ENCODE results near the gene AGRN. TPM values are rescaled to one million over a fixed set of nuclear protein-coding genes. Genes with fewer than 3 reads are reported as not detected.

AGRN gene
- total RNA-seq, 3 donors from 2014 or later: 32.0 to 54.4 (median 40.6) TPM

DNA sequence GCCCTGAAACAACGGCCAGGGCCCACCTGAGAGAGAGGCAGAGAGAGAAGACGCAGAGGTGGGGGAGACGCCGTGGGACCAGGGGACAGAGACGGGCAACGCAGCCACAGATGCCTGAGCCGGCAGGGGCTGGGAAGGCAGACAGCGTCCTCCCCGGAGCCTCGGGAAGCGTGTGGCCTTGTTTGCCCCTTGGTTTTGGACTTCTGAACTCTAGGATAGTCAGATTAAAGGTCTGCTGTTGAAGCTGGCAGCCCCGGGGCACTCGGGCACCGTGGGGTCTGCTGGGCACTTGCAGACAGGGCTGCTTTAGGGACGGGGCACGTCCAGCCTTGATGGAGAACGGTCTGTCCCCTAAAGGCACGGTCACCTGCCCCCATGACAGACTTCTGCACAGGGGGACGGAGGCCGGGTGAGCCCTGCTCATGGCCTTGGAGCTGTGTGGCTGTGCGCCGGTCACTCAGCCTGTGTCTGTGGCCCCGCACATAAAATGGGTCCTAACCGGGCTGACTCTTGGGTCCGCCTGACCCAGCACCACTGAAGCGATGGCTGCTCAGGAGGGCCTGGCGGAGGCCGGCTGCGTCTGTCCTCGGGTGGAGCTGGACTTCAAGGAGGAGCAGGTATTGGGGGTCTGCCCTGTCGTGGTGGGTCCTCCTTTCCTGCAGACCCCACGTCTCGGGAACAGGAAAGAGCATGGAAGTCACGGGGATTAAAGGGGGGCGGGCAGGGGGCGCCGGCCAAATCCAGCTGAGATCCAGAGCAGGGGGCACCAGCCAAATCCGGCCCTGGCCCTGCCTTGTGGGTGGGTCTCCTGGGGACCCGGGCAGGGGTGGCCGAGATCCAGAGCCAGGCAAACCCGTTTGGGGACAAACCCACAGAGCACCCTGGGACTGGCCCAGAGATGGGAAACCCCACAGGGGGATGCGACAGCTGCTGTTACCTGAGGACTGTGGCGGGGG lies 63.8 kb downstream of the AGRN start:
- Histone ChIP-seq H3K36me3 (ENCODE audit: low read depth) (no peaks in the 10 kb centered on the region), H3K9me3 (no peaks in the 10 kb centered on the region), H3K4me1 (ENCODE audit: low read depth) (peaks cover 13% of the 10 kb centered on the region), H3K4me3 (no peak overlapping the region)
- DNase-seq (peak in 2 of 3 donors; percentile 15 to 44), ATAC-seq (no peak)
- TF ChIP-seq, protein P1, sequence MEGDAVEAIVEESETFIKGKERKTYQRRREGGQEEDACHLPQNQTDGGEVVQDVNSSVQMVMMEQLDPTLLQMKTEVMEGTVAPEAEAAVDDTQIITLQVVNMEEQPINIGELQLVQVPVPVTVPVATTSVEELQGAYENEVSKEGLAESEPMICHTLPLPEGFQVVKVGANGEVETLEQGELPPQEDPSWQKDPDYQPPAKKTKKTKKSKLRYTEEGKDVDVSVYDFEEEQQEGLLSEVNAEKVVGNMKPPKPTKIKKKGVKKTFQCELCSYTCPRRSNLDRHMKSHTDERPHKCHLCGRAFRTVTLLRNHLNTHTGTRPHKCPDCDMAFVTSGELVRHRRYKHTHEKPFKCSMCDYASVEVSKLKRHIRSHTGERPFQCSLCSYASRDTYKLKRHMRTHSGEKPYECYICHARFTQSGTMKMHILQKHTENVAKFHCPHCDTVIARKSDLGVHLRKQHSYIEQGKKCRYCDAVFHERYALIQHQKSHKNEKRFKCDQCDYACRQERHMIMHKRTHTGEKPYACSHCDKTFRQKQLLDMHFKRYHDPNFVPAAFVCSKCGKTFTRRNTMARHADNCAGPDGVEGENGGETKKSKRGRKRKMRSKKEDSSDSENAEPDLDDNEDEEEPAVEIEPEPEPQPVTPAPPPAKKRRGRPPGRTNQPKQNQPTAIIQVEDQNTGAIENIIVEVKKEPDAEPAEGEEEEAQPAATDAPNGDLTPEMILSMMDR (IDR thresholded peaks at IDR 0.05): no peak
- intact Hi-C loops (cut with DNase I, micrococcal nuclease): no loop called here

GRCh38 chr1:1084372-1085170 lies 64.7 kb downstream of the AGRN start:
- no peak for ATAC-seq
- peak in 2 of 3 donors; percentile 20 to 43 for DNase-seq
- TF ChIP-seq, protein P1 (IDR thresholded peaks at IDR 0.05): no peak
- Histone ChIP-seq H3K9me3 (no peaks in the 10 kb centered on the region), H3K4me1 (ENCODE audit: low read depth) (peaks cover 9% of the 10 kb centered on the region), H3K36me3 (ENCODE audit: low read depth) (no peaks in the 10 kb centered on the region), H3K4me3 (no peak overlapping the region)
- intact Hi-C loops (cut with DNase I, micrococcal nuclease): no loop called here

- Histone ChIP-seq H3K9me3 (no peaks in the 10 kb centered on the region), H3K4me3 (no peak overlapping the region), H3K36me3 (ENCODE audit: low read depth) (no peaks in the 10 kb centered on the region), H3K4me1 (ENCODE audit: low read depth) (peaks cover 1% of the 10 kb centered on the region)
- ATAC-seq (no peak), DNase-seq (peak in 2 of 3 donors; percentile 22 to 39)
- intact Hi-C loops (cut with DNase I, micrococcal nuclease): no loop called here
- TF ChIP-seq, protein P1 (IDR thresholded peaks at IDR 0.05): no peak
These were observed 65.4 kb downstream of the AGRN start for GRCh38 chr1:1085171-1085841.

GRCh38 chr1:1085911-1086841 lies 66.3 kb downstream of the AGRN start:
- peak in 1 of 3 donors; percentile 42 for DNase-seq

More at GRCh38 chr1:1085911-1086841, 66.3 kb downstream of the AGRN start:
- H3K4me1 ChIP-seq (ENCODE audit: low read depth): no peaks in the 10 kb centered on the region
- TF ChIP-seq, protein P1 (IDR thresholded peaks at IDR 0.05): no peak
- H3K9me3 ChIP-seq: no peaks in the 10 kb centered on the region
- H3K36me3 ChIP-seq (ENCODE audit: low read depth): no peaks in the 10 kb centered on the region
- no peak overlapping the region for H3K4me3 ChIP-seq
- intact Hi-C loops (cut with DNase I, micrococcal nuclease): no loop called here
- ATAC-seq: no peak
